ENCODE data around the gene KLHDC4.

KLHDC4 gene

GRCh38 chr16:87740441-87740840 lies 25.3 kb downstream of the KLHDC4 start:
- no peak overlapping the region for H3K4me3 ChIP-seq (ENCODE audit: low read depth, low read length)
- TF ChIP-seq, protein P1, sequence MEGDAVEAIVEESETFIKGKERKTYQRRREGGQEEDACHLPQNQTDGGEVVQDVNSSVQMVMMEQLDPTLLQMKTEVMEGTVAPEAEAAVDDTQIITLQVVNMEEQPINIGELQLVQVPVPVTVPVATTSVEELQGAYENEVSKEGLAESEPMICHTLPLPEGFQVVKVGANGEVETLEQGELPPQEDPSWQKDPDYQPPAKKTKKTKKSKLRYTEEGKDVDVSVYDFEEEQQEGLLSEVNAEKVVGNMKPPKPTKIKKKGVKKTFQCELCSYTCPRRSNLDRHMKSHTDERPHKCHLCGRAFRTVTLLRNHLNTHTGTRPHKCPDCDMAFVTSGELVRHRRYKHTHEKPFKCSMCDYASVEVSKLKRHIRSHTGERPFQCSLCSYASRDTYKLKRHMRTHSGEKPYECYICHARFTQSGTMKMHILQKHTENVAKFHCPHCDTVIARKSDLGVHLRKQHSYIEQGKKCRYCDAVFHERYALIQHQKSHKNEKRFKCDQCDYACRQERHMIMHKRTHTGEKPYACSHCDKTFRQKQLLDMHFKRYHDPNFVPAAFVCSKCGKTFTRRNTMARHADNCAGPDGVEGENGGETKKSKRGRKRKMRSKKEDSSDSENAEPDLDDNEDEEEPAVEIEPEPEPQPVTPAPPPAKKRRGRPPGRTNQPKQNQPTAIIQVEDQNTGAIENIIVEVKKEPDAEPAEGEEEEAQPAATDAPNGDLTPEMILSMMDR (IDR thresholded peaks at IDR 0.05; ENCODE audit: borderline replicate concordance, insufficient read depth, low read depth, low read length), result no peak

DNA sequence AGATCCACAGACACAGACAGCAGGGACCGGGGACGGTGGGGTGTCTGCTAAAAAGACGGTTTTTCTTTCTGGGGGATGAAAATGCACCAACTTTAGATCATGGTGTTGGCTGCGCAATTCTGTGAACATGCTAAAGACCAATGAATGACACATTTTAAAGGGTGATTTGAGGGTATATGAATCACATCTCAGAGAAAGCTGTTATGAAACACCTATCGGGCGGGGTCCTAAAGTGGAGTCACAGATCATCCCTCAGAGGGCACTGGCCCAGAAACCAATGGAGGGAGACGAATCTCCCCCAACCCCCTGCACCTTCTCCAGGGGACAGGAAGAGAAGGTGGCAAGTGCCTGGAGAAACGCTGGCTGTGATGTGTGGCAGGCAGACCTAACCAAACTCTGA lies 26.0 kb downstream of the KLHDC4 start:
- TF ChIP-seq, protein P1 (IDR thresholded peaks at IDR 0.05; ENCODE audit: borderline replicate concordance, insufficient read depth, low read depth, low read length), result no peak

DNA sequence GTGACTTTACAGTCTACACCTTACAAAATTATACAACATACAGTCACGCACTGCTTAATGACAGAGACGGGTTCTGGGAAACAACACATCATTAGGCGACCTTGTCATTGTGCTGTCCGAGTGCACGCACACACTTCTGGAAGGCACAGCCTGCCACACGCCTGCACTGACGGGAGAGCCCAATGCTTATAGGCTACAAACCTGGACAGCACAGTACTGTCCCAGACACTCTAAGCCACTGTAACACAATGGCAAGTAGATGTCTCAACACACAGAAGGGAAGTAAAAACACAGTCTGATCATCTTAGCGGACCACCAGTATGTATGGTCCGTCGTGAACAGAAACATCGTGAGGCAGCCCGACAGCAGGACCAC lies 29.8 kb downstream of the KLHDC4 start:
- TF ChIP-seq, protein P1 (IDR thresholded peaks at IDR 0.05; ENCODE audit: borderline replicate concordance, insufficient read depth, low read depth, low read length), result no peak

More for the DNA sequence above, 26.0 kb downstream of the KLHDC4 start:
- H3K4me3 ChIP-seq (ENCODE audit: low read depth, low read length), result no peak overlapping the region

GRCh38 chr16:87735270-87736007 lies 30.3 kb downstream of the KLHDC4 start:
- TF ChIP-seq, protein P1 (IDR thresholded peaks at IDR 0.05; ENCODE audit: borderline replicate concordance, insufficient read depth, low read depth, low read length), result no peak
- H3K4me3 ChIP-seq (ENCODE audit: low read depth, low read length), result no peak overlapping the region

More for the DNA sequence above, 29.8 kb downstream of the KLHDC4 start:
- no peak overlapping the region for H3K4me3 ChIP-seq (ENCODE audit: low read depth, low read length)

GRCh38 chr16:87734644-87735043 lies 31.1 kb downstream of the KLHDC4 start:
- no peak overlapping the region for H3K4me3 ChIP-seq (ENCODE audit: low read depth, low read length)
- TF ChIP-seq, protein P1 (IDR thresholded peaks at IDR 0.05; ENCODE audit: borderline replicate concordance, insufficient read depth, low read depth, low read length), result no peak

DNA sequence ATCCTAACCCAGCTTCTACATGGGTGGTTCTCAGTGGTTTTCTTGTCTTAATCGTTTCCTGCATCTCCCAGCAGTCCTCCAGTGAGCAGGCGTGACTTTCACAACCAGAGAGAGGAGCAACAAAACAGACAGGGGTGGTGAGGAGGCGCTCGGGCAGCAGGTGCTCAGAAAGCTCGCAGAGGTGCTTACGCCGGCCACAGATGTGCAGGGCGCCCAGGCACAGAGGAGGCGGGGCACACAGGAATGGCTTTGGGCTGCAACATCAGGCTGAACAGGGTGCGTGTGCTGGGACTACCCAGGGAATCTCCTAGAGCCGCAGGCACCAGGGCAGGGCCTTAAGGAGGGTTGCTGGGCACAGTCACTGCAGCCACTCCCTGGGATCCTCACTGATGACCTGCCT lies 32.6 kb downstream of the KLHDC4 start:
- TF ChIP-seq, protein P1 (IDR thresholded peaks at IDR 0.05; ENCODE audit: borderline replicate concordance, insufficient read depth, low read depth, low read length), result no peak
- H3K4me3 ChIP-seq (ENCODE audit: low read depth, low read length), result no peak overlapping the region

- TF ChIP-seq, protein P1 (IDR thresholded peaks at IDR 0.05; ENCODE audit: borderline replicate concordance, insufficient read depth, low read depth, low read length), result no peak
- no peak overlapping the region for H3K4me3 ChIP-seq (ENCODE audit: low read depth, low read length)
Measured at GRCh38 chr16:87731607-87732006, 34.2 kb downstream of the KLHDC4 start.
